Activated naive CD4-positive, alpha-beta T cell treated with anti-CD3 and anti-CD28 coated beads, Interleukin-2, amount 50 U/mL, for 24 hours (primary cell): Measurements from ENCODE around the gene TRPT1.

ENCODE experiments used
- H3K27ac Mint-ChIP-seq: one replicate; pipeline ENCODE4 v1.8.0; 2021; ENCODE audit warnings: mild to moderate bottlenecking, mixed read lengths
- H3K27me3 Mint-ChIP-seq: one replicate; pipeline ENCODE4 v1.8.0; 2021; ENCODE audit warnings: mixed read lengths
- H3K36me3 Mint-ChIP-seq: one replicate; pipeline ENCODE4 v1.8.0; 2021; ENCODE audit warnings: mixed read lengths
- H3K4me1 Mint-ChIP-seq: one replicate; pipeline ENCODE4 v1.8.0; 2021; ENCODE audit warnings: mixed read lengths
- H3K4me3 Mint-ChIP-seq: one replicate; pipeline ENCODE4 v1.8.0; 2021; ENCODE audit warnings: mild to moderate bottlenecking, mixed read lengths
- H3K9me3 Mint-ChIP-seq: one replicate; pipeline ENCODE4 v1.8.0; 2021; ENCODE audit warnings: mixed read lengths

The TRPT1 gene

DNA sequence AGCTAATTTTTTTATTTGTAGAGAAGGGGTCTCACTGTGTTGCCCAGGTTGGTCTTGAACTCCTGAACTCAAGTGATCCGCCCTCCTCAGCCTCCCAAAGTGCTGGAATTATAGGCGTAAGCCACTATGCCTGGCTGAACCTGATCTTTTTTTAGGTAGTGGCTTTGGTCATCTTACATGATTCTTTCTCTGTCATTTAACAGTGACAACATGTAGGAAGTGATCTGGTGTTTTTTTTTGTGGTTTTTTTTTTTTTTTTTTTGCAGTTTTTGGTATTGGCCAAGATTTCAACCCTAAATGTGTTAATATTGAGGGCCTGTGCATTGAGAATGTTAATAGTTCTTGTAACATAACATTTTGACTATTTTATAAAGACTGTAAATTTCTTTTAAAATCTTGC, 27.5 kb downstream of the TRPT1 start:
- H3K9me3 Mint-ChIP-seq, result no peaks in the 10 kb centered on the region
- H3K4me3 Mint-ChIP-seq, result no peak overlapping the region
- no peaks in the 10 kb centered on the region for H3K27me3 Mint-ChIP-seq
- peaks cover 20% of the 10 kb centered on the region for H3K36me3 Mint-ChIP-seq
- no peak overlapping the region for H3K27ac Mint-ChIP-seq
- H3K4me1 Mint-ChIP-seq, result peaks cover 17% of the 10 kb centered on the region

DNA sequence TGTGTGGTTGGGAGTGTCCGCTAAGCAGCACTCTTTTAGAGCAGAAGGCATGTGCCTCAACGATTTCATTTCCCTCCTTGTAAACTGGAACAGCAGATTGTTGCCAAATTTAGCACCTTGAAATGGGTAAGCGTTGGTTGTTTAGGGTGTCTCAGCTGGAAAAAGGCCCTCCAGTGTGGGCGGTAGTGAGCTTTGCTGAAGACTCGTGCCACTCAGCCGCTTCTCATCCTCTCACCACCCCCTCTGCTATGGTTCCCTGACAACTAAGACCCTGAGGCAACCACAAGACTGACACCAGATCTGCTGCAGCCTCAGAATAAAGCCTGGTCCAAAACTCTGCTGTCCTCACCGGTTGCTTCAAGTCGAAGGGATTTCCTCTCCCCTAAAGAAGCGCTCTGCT, 29.4 kb downstream of the TRPT1 start:
- Mint-ChIP-seq H3K9me3 (no peaks in the 10 kb centered on the region), H3K4me1 (peaks cover 18% of the 10 kb centered on the region), H3K4me3 (no peak overlapping the region), H3K27ac (no peak overlapping the region), H3K27me3 (no peaks in the 10 kb centered on the region), H3K36me3 (peaks cover 14% of the 10 kb centered on the region)

DNA sequence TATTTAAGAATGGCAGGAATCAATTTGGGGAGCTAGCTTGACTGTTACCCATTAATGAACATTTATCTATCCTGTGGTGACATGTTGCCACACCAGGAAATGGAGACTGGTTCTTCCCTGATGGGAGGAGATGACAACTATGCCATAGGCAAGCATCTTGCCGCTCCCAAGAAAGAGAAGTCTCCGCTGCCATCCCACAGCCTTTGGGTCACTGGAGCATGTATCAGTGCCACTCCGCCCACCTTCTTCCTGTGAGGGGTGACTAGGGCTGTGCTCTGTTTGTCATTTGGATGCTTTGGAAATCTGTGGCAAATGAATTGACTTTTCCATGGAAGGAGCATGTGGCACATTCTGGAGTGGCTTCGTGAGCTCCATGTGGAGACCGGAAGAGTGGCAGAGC, 33.6 kb downstream of the TRPT1 start:
- no peaks in the 10 kb centered on the region for H3K27me3 Mint-ChIP-seq
- no peak overlapping the region for H3K4me3 Mint-ChIP-seq
- H3K9me3 Mint-ChIP-seq, result no peaks in the 10 kb centered on the region
- peaks cover 11% of the 10 kb centered on the region for H3K36me3 Mint-ChIP-seq
- H3K27ac Mint-ChIP-seq, result no peak overlapping the region
- peaks cover 28% of the 10 kb centered on the region for H3K4me1 Mint-ChIP-seq

DNA sequence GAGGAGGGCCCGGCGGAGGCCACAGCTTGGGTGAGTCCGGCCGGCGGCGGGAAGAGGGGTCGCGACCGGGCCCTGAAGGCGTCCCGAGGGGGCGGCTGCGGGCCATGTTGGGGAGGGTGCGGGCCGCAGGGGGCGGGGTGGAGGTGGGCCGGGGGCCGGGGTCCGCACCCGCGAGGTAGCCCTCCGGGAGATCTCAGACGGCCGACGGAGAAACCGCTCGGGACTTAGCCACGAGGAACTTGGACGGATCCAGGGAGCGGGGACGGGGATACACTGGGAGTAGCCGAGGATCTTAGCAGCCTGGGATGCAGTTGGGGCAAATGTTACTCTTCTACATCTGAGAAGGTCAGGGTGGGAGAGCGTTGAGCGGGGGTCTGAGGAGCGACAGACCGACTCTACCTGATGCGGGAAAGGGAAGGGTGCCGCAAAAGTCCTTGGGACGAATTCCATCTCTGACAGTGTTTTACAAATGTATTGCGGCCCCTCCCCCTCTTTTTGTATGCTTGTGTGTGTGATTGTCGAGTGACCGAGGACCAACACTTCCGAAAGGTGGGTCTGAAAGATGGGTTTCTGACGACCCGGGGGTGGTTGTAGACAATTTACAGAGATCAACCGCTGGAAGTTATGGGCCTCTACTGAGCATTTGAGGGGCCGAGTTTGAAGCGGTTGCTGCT, 39.4 kb downstream of the TRPT1 start:
- peaks cover 37% of the 10 kb centered on the region for H3K4me1 Mint-ChIP-seq
- H3K27me3 Mint-ChIP-seq, result no peaks in the 10 kb centered on the region
- H3K9me3 Mint-ChIP-seq, result no peaks in the 10 kb centered on the region
- H3K4me3 Mint-ChIP-seq, result no peak overlapping the region
- peaks cover 4% of the 10 kb centered on the region for H3K36me3 Mint-ChIP-seq
- H3K27ac Mint-ChIP-seq, result no peak overlapping the region

DNA sequence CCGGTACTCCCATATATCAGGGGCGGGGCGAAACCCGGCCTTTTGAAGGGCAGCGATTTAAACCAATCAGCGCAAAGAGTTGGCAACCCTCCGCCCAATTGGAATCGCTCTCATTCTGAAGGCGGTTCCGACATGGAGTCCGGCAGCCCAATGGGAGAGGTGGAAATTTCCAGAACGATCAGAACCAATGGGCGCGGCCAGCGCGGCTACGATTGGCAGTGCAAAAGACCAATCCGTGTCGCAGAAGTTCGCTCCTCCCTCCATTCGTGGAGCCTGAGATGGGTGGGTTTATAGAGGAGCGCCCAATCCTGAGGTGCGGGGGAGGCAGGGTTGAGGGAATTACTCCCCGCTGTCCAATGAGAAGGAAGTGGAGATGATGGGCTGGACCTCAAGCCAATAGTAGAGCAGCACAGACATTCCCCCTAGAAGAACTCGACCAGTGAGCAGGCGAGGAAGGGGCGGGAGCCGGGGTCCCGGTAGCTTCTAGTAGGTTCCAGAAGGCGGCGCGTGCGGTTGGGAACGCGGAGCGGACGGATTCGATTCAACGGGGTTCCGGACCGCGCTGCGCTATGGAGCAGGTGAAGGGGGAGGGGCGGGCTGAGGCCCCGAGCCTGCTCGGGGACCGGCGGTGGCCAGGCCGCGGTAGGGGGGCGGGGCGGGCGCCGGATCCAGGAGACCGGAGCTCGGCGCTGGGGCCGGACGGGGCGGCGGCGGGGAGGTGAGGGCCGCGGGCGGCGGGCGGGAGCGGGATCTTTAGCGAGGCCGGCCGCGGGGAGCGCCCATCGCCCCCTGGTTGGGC, 40.1 kb downstream of the TRPT1 start, which contains the start of gene STIP1:
Gene STIP1 (plus strand): TSS at position 479 of the 799 bp plus-strand sequence. CDS start 91 bp downstream, at position 570.
- Mint-ChIP-seq H3K27me3 (no peaks in the 10 kb centered on the region), H3K27ac (peak within 1 kb of the TSS; percentile 100), H3K4me3 (peak within 1 kb of the TSS; percentile 99), H3K36me3 (peaks cover 4% of the 10 kb centered on the region), H3K9me3 (no peaks in the 10 kb centered on the region), H3K4me1 (peaks cover 41% of the 10 kb centered on the region)

DNA sequence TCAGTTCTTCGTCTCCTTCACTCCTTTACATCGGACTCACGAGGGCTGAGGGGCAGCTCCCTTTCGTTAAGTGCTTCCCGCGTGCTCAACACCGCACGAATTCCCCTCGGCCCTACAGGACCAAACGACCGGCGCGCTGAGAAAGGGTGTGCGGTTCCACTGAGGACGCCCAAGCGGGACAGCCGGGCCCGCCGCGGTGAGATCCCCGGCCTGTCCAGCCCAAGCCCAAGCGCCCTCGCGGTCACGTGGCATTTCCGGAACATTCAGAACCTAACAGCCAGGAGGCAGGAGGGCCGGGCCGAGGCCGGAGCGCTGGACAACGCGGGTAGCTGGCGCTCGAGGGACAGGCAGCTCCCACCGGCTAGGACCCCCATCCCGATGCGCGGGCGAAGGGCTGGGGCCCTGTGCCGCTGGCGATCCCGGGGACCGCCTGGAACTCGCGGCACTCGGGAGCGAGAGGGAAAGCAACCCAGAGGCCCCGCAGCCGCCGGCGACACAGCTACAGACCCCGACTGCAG, 40.8 kb downstream of the TRPT1 start:
- Mint-ChIP-seq H3K9me3 (no peaks in the 10 kb centered on the region), H3K36me3 (peaks cover 4% of the 10 kb centered on the region), H3K27me3 (no peaks in the 10 kb centered on the region), H3K27ac (peak overlapping the region; percentile 100), H3K4me3 (peak overlapping the region; percentile 99), H3K4me1 (peaks cover 37% of the 10 kb centered on the region)

DNA sequence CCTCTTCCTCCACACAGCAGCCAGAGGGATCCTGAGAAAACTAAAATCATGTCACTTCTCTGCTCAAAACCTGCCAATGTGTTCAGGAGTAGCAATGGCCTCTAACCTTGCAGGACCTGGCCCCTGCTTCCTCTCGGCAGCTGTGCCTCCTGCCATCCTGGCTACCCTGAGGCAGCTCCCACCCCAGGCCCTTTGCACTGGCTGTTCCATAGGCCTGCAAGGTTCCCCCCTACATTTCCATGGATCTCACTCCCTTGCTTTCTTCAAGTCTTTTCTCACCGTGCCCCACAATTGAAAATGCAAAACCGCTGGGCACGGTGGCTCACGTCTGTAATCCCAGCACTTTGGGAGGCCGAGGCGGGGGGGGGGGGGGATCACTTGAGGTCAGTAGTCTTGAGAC, 42.1 kb downstream of the TRPT1 start:
- H3K27ac Mint-ChIP-seq, result no peak overlapping the region
- peaks cover 4% of the 10 kb centered on the region for H3K36me3 Mint-ChIP-seq
- peaks cover 33% of the 10 kb centered on the region for H3K4me1 Mint-ChIP-seq
- H3K4me3 Mint-ChIP-seq, result peak overlapping the region; percentile 48
- H3K9me3 Mint-ChIP-seq, result no peaks in the 10 kb centered on the region
- H3K27me3 Mint-ChIP-seq, result no peaks in the 10 kb centered on the region

DNA sequence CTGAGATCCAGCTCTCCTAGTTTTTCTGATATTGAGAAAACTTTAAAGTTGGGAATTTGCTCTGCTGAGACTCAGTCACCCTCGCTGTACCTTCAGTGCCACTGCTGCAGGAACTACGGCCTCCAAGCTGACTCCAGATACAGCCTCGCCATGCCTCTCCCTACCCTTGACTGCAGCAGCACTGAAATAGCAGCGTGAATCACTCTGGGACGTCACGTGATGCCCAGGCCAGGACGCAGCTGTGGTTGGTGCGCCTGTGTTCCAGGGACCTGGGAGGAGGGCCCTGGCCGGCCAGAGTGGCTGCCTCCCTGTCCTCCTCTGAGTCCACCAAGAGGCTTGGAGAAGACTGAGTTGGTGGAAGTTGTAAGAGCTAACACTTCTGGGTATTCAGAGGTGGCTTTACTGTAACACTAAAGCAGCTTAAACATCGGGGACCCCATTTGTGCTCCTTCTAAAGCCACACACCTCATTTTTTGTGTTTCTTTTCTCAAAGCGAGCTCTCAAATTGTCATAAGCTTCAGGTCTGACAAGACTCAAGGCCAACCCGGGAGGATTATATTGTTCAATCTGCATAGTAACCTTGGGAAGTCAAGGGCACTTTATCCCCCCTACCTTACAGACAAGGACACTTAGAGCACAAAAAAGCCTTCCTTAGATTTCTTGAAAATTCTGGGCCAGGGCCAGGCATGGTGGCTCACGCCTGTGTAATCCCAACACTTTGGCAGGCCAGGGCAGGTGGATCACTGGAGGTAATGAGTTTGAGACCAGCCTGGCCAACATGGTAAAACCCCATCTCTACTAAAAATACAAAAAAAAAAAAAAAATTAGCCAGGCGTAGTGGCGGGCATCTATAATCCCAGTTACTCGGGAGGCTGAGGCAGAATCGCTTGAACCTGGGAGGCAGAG, 44.2 kb downstream of the TRPT1 start:
- peak overlapping the region; percentile 15 for H3K4me3 Mint-ChIP-seq
- H3K4me1 Mint-ChIP-seq, result peaks cover 44% of the 10 kb centered on the region
- H3K27ac Mint-ChIP-seq, result no peak overlapping the region
- no peaks in the 10 kb centered on the region for H3K27me3 Mint-ChIP-seq
- no peaks in the 10 kb centered on the region for H3K9me3 Mint-ChIP-seq
- H3K36me3 Mint-ChIP-seq, result peaks cover 2% of the 10 kb centered on the region

DNA sequence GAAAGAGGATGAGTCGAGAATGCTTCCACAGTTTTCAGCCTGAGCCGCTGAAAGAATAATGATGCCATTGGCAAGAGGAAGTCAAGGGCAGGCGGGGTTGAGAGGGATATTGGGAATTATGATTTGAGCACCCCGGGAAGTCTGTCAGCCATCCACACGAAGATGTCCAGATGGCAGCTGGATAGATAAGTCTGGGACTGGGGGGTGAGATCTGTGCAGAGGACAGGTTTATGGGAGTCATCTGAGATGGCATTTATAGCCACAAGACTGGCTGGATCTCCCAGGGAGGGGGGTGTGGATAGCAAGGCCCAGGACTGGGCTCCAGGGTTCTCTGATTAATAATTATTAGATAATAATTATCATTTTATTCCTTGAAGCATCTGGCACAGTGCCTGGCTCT, 45.1 kb downstream of the TRPT1 start:
- peaks cover 48% of the 10 kb centered on the region for H3K4me1 Mint-ChIP-seq

DNA sequence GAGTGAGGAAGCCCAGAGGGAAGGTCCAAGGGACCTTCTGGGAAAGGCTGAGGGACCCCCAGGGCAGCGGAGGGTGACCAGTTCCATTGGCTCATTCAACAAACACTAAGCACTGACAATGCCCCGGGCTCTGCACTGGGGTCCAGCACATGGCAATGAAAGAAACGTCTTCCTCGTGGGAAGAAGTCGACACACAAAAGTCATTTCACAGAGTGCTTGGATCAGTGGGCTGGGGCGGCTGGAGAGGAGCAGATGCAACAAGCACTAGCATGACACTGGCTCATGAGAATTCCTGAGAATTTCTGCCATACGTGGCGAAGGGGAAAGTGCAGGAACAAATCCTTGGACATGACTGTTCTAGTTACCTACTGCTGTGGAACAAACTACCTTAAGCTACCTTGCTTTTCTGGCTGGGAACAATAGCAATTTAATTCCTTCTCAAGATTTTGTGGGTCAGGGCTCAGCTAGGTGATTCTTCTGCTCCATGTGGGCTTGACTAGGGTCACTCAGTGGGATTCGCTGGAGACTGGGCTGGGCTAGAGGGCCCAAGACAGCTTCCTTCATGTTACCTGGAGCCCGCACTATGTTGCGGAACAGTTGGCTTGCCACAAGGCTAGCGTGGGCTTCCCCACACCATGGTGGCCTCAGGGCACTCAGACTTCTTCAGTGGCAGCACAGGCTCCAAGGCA, 46.9 kb downstream of the TRPT1 start:
- Mint-ChIP-seq H3K4me3 (no peak overlapping the region), H3K4me1 (peaks cover 41% of the 10 kb centered on the region), H3K27ac (no peak overlapping the region), H3K27me3 (no peaks in the 10 kb centered on the region), H3K36me3 (peaks cover 2% of the 10 kb centered on the region), H3K9me3 (no peaks in the 10 kb centered on the region)

More for the DNA sequence above, 45.1 kb downstream of the TRPT1 start:
- Mint-ChIP-seq H3K4me3 (no peak overlapping the region), H3K27me3 (no peaks in the 10 kb centered on the region), H3K9me3 (no peaks in the 10 kb centered on the region), H3K27ac (no peak overlapping the region), H3K36me3 (no peaks in the 10 kb centered on the region)

DNA sequence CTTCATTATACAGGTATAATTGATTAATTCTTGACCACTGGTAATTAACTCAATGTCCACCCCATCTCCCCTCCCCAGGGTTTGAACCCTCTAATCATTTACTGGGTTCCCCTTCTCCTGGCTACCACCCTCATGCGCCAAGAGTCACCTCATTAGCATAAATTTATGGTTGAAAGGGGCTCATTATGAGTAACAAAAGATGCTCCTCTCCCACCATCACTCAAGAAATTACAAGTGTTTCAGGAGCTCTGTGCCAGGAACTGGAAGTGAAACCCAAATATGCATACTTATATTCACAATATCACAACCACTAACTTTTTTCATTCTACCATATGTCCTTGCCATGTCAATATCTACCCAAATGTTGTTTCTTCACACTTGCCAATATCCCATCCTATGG, 47.8 kb downstream of the TRPT1 start:
- H3K27ac Mint-ChIP-seq, result no peak overlapping the region
- no peak overlapping the region for H3K4me3 Mint-ChIP-seq
- no peaks in the 10 kb centered on the region for H3K27me3 Mint-ChIP-seq
- peaks cover 2% of the 10 kb centered on the region for H3K36me3 Mint-ChIP-seq
- H3K4me1 Mint-ChIP-seq, result peaks cover 33% of the 10 kb centered on the region
- no peaks in the 10 kb centered on the region for H3K9me3 Mint-ChIP-seq

DNA sequence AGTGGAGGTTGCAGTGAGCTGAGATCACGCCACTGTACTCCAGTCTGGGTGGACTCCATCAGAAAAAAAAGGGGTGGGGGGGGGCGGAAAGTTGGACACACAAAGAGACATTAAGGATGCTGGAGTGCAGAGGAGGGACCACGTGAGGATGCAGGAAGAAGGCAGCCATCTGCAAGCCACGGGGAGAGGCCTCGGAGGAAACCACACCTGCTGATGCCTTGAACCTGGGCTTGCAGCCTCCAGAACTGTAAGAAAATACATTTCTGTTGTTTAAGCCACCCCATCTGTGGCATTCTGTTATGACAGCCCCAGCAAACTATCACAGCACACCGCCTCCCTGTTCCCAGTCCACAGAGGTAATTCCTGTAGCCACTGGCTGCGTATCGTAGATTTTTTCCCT, 49.2 kb downstream of the TRPT1 start:
- Mint-ChIP-seq H3K9me3 (no peaks in the 10 kb centered on the region), H3K27ac (no peak overlapping the region), H3K36me3 (peaks cover 2% of the 10 kb centered on the region), H3K4me3 (no peak overlapping the region), H3K4me1 (peaks cover 24% of the 10 kb centered on the region), H3K27me3 (no peaks in the 10 kb centered on the region)
